Activated T-cell treated with anti-CD3 and anti-CD28 coated beads for 1 hour (primary cell): ENCODE measurements around the gene TSPAN15.
"Not testable (repeated sequence)": the region's sequence is repeated elsewhere in the genome, so short reads cannot be mapped to it uniquely, and the experiment has no call there.

ENCODE experiments used
- DNase-seq: peaks from one replicate; pipeline ENCODE4 v3.0.0-alpha.2; 2020; ENCODE audit warnings: low read depth

The TSPAN15 gene

DNA sequence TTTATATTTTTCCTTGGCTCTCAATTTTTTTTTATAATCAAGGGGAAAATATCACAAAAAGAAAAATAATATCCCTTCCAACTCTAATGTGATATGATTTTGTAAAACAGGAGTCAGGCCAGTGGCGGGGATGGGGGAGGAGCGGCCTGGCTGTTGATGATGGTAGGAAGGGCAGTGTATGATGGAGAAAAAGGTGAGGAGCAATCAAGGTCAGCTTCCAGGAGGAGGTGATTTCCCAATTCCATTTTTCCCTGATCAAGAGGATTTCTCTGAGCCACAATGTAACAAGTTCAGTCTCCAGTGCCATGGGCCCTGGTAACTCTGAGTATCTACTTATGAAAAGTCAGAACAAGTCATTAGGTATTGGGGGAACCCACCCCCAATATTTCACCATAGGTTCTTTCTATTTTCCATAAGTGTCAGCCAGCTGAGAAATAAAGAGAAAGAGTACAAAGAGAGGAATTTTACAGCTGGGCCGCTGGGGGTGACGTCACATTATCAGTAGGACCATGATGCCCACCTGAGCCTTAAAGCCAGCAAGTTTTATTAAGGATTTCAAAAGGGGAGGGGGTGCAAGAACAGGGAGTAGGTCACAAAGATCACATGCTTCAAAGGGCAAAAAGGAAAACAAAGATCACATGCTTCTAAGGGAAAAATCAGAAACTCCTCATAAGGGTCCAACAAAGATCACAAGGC, 37.0 kb downstream of the TSPAN15 start:
- DNase-seq, result not testable (repeated sequence)

DNA sequence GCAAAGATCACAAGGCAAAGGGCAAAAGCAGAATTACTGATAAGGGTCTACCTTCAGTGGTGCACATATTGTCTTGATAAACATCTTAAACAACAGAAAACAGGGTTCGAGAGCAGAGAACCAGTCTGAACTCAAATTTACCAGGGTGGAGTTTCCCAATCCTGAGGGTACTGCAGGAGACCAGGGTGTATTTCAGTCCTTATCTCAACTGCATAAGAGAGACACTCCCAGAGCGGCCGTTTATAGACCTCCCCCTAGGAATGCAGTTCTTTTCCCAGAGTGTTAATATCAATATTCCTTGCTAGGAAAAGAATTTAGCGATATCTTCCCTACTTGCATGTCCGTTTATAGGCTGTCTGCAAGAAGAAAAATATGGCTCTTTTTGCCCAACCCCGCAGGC, 37.6 kb downstream of the TSPAN15 start:
- not testable (repeated sequence) for DNase-seq

DNA sequence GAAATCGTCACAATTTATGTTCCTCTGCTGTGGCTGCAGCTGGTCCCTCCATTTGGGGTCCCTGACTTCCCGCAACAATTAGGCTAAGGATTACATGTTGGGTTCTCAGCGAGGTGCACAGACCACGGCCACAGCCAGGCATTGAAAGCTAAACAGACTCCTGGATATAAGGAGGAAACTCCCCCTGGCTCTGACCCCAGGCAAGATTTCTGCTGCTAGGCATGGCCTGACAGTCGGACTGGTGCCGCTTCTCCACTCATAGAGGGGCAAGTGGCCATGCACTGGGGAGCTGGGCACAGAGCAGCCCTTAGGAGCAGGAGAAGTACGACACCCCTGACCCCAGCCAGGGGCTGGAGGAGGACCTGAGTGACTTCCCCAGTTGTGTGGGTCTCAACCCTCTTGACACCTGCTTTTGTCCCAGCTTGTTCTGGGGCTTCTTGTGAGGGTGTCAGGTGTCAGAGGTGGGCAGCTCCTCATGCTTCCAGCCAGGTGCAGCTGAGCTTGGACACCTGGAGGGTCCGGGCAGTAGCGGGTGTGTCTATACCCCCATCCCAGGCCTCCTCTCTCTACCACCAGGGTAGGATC, 38.3 kb downstream of the TSPAN15 start:
- DNase-seq, result no peak

DNA sequence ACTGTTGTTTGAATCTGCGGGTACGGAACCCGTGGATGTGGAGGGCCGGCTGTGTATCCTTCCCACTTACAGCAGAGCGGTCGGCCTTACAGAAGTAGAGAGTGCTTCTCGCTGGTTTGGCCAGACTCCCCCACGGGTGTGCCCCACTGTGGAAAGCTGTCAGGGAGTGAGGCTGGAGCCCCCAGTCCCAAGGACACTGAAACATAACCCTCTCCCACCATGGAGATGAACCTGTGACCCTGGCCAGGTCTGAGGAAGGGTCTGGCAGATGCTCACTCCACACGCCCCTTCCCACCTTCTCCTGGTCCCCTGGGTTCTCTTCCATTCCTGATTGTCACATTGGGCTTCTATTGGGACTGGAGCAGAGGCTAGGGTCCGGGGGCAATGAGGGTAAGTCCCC, 39.6 kb downstream of the TSPAN15 start:
- no peak for DNase-seq

DNA sequence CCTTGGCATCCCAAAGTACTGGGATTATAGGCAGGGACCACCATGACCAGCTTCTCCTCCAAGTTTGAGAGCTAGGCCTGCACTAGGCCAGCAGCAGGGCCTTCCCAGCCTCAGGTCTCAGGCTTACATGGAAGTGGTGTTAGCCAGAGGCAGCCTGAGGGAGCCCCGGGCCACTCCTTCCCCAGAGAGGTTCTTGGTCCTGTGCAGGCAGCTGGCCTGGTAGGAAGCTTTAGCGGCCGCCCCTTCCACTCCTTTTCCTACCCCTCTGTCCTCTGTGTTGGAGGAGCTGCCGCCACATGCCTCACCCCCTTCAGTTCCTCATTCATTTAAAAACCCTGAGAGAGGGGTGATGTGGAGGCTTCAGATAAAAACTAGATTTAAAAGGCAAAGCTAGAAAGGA, 40.3 kb downstream of the TSPAN15 start:
- DNase-seq, result no peak

DNA sequence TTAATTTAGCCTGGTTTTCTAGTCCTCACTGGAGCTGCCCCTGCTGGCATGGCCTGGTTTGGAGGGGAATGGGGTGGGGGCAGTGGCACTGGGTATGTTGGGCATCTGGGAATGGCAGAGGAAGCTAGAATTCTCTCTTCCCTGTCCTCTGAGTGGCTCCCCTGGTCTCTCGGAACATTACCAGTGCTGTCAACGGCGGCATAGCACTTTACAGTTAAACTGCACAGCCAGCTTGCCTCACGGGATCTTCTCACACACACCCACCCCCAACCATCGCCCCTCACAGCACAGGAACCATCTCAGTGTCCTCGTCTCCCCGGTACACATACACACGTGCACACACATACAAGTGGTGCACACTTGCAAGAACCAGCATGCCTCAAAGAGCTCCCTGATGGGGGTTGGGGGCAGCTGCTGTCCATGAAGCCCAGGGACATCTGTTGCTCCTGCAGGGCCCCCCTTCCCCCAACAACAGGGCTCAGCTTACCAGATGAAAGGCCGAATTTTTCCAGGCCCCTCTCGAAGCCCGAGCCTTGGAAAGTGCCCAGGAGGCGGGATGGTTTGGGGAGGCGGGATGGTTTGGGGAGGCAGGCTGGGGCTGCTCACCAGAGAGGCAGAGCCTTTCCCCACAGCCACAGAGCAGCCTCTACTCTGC, 41.0 kb downstream of the TSPAN15 start:
- DNase-seq, result no peak

DNA sequence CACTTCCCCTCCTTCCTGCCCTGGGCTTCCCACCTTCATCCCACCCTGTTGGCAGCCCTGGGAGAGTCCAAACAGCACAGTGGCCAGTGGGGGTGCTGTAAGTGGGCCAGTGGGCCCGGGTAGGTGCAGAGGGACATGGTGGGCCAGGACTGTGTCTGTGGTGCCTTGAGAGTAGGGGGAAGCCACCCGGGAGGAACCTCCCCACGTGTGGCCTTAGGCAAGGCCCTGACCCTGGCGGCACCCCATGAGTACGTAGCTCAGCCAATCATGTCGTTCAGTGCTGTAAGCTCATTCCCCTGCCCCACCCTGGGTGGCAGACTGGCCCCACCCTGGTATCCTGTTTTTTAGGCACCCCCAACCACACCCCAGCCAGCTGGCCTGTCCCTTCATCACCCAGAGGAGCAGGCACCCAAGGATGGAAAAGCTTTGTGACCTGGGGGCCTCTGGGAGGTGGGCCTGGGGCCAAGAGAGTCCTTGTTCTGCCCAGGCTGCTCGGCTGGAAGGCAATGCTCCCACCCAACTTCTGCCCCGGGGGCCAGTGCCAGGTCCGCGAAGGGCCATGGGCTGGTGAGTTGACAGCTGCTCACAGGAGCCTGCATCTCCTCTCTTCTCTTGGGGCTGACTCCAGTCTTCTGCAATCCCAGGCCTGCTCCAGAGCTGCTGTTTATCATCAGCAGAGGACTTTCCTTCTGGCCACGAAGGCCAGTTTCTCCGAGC, 41.6 kb downstream of the TSPAN15 start:
- no peak for DNase-seq

DNA sequence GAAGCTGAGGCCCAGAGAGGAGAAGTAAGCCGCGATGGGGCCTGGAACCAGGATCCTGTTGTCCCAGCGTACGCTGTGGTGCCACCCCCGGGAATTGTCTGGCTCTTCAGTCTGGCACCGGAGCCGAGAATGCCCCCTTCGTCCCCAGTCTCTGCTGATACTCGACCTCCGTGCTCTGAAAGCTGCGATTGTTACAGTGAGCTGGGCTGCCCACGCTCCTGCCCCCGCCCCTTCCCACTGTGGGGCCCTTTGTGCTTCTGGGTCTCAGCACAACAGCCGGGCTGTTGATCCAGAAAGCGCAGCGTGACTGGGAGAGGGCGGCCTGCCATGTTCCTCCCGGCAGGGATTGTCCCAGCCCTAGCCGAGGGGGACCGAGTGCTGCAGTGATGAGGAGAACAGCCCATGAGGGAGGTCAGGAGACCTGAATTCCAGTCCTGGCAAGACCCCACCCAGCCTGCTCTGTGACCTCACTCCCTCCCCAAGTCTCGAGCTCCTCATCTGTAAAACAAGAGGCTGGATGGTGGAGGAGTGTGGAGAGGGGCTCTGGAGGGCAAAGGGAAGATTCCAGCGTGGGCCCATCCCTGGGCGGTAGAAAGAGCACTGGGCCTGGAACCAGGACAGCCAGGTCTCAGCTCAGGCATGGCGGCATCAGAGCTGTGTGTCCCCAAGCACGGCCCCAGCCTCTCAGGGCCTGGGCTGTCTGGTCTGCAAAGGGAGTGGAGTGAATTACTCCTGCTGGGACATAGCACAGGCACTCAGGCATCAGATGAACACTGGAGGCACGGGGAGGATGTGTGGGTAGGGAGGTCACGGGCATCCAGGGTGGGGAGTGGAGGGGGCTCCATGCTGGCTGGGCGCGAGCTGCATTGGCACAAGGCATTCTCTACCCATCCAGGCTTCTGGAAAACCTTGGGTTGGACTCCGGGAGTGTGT, 43.6 kb downstream of the TSPAN15 start:
- no peak for DNase-seq

DNA sequence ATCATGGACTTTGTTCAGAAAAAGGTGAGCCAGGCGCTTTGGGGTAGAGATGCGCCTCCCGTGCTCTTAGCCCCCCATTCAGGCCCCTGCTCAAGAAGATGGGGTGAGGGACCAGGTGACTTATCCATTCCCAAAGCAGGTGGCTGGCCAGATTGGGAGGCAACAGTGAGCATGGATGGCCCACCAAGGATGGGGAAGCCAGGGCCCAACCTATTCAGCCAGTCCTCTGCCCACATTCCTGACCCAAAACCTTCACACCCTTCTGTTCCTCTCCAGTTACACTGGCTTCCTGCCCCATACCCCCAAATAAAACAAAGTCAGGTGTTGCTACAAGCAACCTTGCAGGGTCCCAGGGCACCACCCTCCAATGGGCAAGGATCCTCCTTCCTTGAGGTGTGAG, 44.4 kb downstream of the TSPAN15 start:
- no peak for DNase-seq

DNA sequence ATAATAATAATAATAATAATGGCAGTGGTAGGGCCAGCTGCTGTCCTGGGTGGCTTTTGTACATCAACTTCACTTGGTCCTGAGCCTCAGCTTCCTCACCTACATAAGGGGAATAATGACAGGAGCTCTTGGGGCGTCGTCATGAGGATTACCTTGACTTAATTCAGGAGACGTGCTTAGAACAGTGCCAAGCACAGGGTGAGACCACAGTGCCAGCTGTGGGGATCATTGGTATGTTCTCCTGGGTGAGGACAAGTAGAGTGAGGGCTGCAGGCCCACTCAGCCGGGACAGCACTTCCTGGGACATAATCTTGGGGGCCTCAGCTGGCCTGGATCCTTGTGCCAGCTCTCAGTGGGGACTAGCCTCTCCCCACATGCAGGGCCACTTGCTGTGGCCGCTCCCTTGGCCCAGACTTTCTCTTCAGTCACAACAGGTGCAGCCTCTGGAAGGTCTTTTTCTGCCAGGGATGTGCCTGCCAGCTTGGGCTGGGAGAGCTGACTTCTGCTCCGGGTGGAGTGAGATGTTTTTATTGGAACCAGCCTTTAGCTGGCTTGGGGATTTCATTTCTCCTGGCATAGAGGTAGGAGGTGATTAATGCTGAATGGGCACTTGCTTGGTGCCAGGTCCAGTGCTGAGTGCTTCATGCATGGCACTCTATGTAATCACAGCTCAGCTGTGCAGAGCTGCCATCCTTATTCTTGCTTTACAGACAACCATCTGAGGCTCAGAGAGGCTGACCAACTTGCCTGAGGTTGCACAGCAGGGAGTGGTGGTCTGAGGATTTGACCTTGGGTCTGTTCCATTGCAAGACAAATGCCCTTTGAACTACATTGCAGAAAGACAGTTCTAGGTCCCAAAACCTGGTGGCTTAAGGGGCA, 45.3 kb downstream of the TSPAN15 start:
- DNase-seq, result no peak

DNA sequence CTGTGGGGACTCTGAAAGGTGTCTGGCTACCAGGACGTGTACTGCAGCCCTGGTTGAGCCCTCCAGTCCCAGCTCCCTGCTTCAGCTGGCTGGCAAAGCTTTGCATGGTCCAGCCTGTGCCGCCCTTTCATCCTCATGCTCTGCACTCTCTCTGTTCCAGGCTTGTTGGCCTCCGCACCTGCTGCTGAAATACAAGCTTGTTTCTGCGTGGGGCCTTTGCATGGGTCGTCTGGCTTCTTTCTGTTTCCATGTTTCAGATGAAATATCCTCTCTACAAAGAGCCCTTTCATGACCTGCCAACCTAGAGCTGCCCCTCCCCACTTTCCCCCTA, 45.9 kb downstream of the TSPAN15 start:
- DNase-seq, result no peak

DNA sequence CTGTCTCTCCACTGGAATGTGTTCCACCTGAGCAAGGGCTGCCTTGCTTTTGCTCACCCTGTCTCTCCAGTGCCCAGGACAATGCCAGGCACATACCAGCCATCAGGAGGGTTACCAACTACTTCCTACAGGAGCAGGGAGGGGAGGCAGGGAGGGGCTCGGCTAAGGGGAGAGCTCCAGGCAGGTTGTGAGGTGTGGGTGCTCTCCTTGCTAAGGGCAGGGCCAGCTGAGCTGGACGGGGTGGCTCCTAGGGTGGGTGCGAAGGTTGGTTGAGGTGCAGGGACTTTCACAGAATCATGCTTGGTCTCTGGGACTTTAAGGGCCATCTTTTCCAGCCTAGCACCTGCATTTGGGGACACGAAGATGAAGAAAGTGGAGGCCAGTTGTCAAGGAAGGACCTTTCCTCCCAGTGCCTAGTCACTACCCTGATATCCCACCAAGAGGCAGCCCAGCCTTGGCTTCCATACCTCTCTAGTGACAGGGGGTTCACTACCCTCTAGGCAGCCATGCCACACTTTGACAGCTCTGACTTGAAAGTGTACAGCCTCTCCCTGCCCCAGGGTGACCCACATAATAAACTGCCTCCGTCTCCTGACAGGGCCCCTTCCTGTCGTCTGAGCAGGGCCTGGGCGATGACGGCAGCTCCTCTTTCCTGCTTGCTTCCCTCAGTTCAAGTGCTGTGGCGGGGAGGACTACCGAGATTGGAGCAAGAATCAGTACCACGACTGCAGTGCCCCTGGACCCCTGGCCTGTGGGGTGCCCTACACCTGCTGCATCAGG, 46.5 kb downstream of the TSPAN15 start:
- DNase-seq, result no peak

DNA sequence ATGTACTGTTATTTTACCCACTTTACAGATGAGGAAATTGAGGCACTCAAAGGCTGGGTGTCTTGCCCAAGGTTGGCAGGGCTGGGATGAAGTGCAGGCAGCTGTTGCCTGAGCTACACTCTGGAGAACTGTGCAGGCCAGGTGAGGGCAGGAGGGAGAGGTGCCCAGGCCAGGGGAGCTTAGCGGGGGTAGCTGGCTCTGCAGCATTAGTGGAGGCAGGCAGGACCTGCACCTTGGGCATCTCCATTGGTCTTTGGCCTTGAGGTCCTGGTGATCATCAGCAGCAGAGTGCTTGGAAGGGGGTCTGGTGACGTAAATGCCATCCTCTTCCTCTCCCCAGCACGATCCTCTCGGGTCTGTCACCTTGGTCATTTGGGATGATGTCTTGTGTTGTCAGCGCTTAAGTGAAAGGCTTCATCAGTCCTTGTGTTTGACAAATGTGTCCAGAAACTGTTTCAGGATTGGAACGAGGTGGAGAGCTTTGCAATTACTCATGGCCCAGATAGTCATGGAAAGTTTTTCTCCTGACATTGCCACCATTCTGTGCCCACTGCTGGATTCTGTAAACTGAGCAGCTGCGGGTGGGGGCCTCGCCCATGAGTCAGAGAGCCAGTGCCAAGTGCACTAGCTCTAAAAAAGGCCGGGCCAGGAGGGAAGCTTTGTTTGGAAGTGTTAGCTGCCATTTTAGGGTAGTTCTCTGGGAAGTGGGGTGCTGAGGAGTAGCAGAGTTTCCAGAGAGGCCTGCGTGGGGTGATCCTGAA, 47.6 kb downstream of the TSPAN15 start:
- DNase-seq, result no peak

DNA sequence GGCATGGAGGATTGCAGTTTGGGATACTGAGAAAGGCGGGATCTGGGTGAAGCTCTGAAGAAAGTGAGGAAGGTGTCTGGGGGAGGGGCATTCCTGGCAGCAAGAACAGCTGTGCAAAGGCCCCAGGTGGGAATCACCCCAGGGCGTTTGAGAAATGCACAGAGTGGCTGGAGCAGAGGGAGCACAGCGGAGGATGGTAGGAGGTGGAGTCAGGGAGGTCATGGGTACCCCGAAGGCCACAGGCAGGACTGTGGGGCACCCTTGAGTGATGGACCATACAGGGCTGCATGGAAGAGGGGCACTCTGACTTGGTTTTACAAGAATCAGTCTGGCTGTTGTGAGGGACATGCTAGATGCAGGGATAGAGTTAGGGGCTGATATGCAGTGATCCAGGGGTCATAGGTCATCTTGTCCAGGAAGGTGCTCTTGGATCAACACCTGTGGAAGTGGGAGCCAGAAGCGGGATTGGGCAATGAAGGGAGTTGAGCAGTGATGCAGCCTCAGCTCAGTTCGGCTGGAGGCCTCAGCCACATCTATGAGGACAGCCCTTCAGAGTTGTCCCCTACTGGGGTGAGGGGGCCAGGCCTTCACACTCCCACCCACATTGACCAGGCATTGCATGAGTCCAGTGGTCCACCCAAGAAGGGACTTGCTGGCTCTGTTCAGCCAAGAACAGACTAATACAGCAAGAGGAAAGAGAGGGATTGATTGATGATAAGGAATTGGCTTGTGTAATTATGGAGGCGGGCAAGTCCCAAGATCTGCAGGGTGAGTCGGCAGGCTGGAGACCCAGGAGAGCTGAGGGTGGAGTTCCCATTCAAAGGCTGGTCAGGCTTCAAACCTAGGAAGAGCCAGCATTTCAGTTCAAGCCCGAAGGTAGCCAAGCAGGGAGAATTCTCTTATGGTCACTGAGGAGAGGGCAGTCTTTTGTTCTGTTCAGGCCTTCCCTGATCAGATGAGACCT, 48.7 kb downstream of the TSPAN15 start:
- DNase-seq, result no peak

DNA sequence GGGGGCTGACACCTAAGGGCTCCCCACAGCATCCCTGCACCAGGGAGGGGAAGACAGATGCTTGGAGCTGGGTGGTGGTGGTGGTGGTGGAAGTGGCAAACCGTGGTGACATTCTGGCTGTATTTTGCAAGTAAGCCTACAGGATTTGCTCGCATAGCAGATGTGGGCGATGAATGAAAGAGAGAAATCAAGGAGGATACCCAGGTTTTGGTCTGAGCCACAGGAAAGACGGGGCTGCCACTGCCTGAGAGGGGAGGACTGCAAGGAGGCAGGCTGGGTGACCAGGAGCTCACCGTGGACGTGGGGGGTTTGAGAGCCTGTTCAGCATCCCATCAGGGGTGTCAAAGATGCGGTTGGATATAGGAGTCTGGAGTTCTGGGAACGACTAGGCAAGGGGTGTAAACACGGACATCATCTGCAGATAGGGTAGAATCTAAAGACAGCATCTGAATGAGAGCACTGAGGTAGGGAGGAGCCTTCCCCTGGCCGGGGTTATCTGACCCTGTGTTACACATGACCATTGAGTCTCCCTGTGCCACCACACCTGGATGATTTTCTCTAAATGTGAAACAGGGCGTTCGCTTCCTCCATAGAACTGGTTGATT, 49.7 kb downstream of the TSPAN15 start:
- DNase-seq, result no peak

DNA sequence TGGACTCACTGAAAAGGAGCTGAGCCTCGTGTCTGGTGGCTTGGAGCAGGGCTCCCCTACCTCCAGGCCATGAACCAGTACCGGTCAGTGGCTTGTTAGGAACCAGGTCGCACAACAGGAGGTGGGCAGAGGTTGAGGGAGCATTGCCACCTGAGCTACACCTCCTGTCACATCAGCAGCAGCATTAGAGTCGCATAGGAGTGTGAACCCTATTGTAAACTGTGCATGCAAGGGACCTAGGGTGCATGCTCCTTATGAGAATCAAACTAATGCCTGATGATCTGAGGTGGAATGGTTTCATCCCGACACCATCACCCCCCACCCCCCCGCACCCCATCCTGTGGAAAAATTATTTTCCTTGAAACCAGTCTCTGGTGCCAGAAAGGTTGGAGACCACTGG, 50.4 kb downstream of the TSPAN15 start:
- no peak for DNase-seq

DNA sequence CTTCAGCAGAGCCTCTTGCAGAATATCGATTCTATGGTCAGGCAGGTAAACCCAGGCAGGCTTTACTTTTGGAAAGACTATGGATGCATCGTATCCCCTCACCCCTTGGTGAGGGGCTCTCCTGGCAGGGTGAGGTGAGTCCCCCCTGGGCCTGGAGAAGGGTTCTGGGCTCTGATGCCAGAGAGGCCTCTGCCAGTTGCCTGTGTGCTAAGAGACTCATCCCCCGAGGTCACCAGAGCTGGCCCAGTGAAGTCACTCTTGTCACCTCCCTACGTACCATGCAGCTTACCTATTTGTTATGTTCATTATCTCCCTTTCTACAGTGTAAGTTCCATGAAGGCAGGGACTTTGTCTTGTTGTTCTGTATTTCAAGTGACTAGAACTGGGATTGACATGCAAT, 51.3 kb downstream of the TSPAN15 start:
- DNase-seq, result no peak
